Peyer's patch (tissue), 4 donors: Measurements from ENCODE around the gene TSPAN9. TPM values are rescaled to one million over a fixed set of nuclear protein-coding genes. Genes with fewer than 3 reads are reported as not detected.

ENCODE experiments used
- DNase-seq, 3 donors: peaks; one replicate each; pipeline ENCODE4 v3.0.0-alpha.2; 2017 to 2019
- H3K27ac ChIP-seq, 4 donors: fragments of 200-600 bp; sonication (generic); one replicate each; pipeline ENCODE4 v1.5.1; 2016 to 2019
- H3K27me3 ChIP-seq, 2 donors: fragments of 200-600 bp; sonication (generic); one replicate each; pipeline ENCODE4 v1.5.1; 2019
- H3K36me3 ChIP-seq, 3 donors: fragments of 200-600 bp; sonication (generic); one replicate each; pipeline ENCODE4 v1.5.1; 2016 to 2019
- H3K4me1 ChIP-seq, 4 donors: fragments of 200-600 bp; sonication (generic); one replicate each; pipeline ENCODE4 v1.5.1; 2016 to 2019
- H3K4me3 ChIP-seq, 4 donors: fragments of 200-600 bp; sonication (generic); 1 replicate in 3 of 4; 2 replicates in 1 of 4; pipeline ENCODE4 v1.5.1; 2016 to 2019; ENCODE audit warnings: mild to moderate bottlenecking in 1 of 4
- H3K9me3 ChIP-seq, 4 donors: fragments of 200-600 bp; sonication (generic); one replicate each; pipeline ENCODE4 v1.5.1; 2016 to 2019; ENCODE audit warnings: mild to moderate bottlenecking in 1 of 4
- POLR2A ChIP-seq, 2 donors: fragments of 450-650 bp; IDR thresholded peaks; one replicate each; pipeline ENCODE4 v1.5.1; 2017; ENCODE audit warnings: antibody characterized with exemption in 2 of 2, mild to moderate bottlenecking in 2 of 2, moderate library complexity in 2 of 2
- total RNA-seq, 4 donors: library from RNA; depleted of rRNA; stranded (reverse); fragments of >200 nt; gene quantifications; one replicate each; pipeline ENCODE4 v1.1.0, GENCODE V29; 2016
- TF ChIP-seq, protein P1 (sequence below), 6 experiments: fragments of 450-650 bp in 4 of 6; fragments of 200-600 bp in 2 of 6; sonication (generic) in 1 of 6; IDR thresholded peaks; one replicate each; pipeline ENCODE4 v1.5.1; 2017 to 2019; ENCODE audit warnings: antibody characterized with exemption in 6 of 6, mild to moderate bottlenecking in 3 of 6, moderate library complexity in 1 of 6

Gene TSPAN9
- total RNA-seq, 4 donors from 2014 or later = 7.5 to 23.9 (median 11.8) TPM

DNA sequence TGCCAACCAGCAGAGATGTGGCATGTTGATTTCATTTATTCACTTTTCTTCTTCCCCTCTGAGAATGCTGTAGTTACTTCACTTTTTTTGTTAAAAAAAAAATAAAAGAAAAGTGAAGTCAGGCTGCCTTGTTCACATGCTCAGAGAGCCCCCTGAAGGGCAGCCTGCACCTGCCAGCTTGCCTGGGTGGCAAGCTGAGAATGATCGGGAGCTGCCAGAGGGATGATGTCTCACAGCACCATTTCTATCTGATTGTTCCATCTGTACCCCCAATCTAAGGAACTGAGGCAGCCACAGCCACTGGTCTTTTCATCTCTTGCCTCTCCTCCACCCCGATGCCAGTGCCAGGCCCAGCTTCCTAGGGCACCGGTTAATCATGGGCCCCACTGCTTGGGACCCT, 118.2 kb downstream of the TSPAN9 start:
- no peaks in the 10 kb centered on the region for H3K27me3 ChIP-seq
- TF ChIP-seq POLR2A (IDR thresholded peaks at IDR 0.05) = no peak
- TF ChIP-seq, protein P1, sequence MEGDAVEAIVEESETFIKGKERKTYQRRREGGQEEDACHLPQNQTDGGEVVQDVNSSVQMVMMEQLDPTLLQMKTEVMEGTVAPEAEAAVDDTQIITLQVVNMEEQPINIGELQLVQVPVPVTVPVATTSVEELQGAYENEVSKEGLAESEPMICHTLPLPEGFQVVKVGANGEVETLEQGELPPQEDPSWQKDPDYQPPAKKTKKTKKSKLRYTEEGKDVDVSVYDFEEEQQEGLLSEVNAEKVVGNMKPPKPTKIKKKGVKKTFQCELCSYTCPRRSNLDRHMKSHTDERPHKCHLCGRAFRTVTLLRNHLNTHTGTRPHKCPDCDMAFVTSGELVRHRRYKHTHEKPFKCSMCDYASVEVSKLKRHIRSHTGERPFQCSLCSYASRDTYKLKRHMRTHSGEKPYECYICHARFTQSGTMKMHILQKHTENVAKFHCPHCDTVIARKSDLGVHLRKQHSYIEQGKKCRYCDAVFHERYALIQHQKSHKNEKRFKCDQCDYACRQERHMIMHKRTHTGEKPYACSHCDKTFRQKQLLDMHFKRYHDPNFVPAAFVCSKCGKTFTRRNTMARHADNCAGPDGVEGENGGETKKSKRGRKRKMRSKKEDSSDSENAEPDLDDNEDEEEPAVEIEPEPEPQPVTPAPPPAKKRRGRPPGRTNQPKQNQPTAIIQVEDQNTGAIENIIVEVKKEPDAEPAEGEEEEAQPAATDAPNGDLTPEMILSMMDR (IDR thresholded peaks at IDR 0.05) = no peak
- no peak overlapping the region for H3K27ac ChIP-seq
- no peak overlapping the region for H3K4me3 ChIP-seq
- H3K36me3 ChIP-seq = no peaks in the 10 kb centered on the region
- DNase-seq = no peak
- H3K9me3 ChIP-seq = no peaks in the 10 kb centered on the region
- peaks cover 0 to 14% (median 3%) of the 10 kb centered on the region in 4 donors for H3K4me1 ChIP-seq

DNA sequence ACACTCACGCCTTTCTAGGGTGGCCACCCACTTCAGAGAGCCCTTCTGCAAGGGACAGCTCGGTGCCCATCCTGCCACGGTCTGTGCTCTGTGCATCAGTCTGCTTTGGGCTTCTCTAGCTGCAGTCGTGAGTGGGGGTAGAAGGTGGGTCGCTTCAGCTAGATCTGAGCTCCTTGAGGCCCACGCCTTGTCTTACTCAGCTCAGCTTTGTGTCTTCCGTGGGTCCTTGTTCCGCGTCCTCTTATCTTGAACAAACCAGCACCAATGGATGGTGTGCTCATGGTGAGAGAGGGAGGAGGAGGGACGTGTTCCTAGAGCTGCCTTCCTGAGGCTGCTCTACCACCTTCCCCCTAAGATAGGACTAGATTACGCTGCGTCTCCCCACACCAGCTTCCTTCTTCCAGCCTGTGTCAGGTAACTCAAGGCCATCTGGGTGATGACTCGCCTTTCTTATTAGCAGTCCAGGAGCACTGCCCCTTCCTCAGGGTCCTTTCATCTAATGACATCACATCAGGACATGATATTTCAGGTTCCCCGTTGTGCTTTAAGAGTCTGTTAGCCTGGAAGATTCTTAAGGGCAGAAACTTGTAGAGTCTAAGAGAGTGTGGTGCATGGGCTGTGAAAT, 118.8 kb downstream of the TSPAN9 start:
- Histone ChIP-seq H3K4me3 (no peak overlapping the region), H3K36me3 (no peaks in the 10 kb centered on the region), H3K4me1 (peaks cover 0 to 21% (median 6%) of the 10 kb centered on the region in 4 donors), H3K27me3 (no peaks in the 10 kb centered on the region), H3K9me3 (no peaks in the 10 kb centered on the region), H3K27ac (no peak overlapping the region)
- TF ChIP-seq, protein P1 (IDR thresholded peaks at IDR 0.05) = no peak
- TF ChIP-seq POLR2A (IDR thresholded peaks at IDR 0.05) = no peak
- DNase-seq = no peak

DNA sequence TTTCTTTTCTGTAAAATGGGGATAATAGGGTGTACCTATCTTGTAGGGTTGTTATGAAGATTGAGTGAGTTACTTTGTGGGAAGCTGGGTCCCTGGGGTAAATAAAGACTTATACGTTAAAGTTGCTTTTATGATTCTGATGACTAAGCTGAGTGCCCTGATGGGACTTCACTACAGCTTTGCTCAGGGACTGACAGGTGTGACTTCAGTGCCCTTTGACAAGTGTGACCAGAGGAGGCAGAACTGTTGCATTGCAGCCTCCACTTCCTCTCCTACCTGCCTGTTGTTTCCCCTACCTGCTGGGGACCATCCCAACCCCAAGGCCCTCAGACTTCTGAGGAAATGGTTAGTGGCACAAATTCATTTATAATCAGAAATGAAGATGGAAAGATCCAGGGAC, 119.3 kb downstream of the TSPAN9 start:
- no peak for DNase-seq
- no peak overlapping the region for H3K27ac ChIP-seq
- H3K36me3 ChIP-seq = no peaks in the 10 kb centered on the region
- TF ChIP-seq, protein P1 (IDR thresholded peaks at IDR 0.05) = no peak
- TF ChIP-seq POLR2A (IDR thresholded peaks at IDR 0.05) = no peak
- H3K4me3 ChIP-seq = no peak overlapping the region
- H3K9me3 ChIP-seq = no peaks in the 10 kb centered on the region
- H3K27me3 ChIP-seq = no peaks in the 10 kb centered on the region
- H3K4me1 ChIP-seq = peaks cover 0 to 26% (median 6%) of the 10 kb centered on the region in 4 donors

DNA sequence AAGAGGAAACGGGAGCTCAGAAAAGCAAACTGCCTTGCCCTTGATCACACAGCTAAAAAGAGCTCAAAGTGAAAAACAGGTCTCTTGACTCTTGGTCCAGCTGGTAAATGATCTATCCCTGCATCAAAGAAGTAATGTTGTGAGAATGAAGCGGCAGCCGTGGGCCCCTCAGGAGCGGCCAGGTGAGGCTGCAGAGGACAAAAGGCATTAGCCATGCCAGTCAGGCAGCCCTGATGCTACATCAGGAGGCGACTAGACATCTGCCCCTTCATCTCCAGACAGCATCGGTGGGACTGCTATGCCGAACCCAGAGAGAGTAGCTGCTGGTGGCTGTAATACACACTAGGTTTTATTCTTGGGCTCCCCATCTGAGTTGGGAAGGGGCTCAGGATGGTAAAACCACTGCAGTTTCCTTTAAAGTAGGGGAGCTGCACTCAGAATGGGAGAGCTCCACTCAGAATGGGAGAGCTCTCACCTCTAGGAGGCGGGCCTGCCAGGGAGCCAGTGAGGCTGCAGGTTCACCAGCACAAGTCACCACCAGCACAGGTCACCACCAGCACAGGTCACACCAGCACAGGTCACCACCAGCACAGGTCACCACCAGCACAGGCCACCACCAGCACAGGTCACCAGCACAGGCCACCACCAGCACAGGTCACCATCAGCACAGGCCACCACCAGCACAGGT, 120.1 kb downstream of the TSPAN9 start:
- H3K4me3 ChIP-seq = no peak overlapping the region
- H3K27ac ChIP-seq = no peak overlapping the region
- H3K4me1 ChIP-seq = peaks cover 0 to 28% (median 6%) of the 10 kb centered on the region in 4 donors
- DNase-seq = no peak
- no peaks in the 10 kb centered on the region for H3K36me3 ChIP-seq
- no peaks in the 10 kb centered on the region for H3K27me3 ChIP-seq
- H3K9me3 ChIP-seq = no peaks in the 10 kb centered on the region
- TF ChIP-seq, protein P1 (IDR thresholded peaks at IDR 0.05) = no peak
- no peak for TF ChIP-seq POLR2A (IDR thresholded peaks at IDR 0.05)

DNA sequence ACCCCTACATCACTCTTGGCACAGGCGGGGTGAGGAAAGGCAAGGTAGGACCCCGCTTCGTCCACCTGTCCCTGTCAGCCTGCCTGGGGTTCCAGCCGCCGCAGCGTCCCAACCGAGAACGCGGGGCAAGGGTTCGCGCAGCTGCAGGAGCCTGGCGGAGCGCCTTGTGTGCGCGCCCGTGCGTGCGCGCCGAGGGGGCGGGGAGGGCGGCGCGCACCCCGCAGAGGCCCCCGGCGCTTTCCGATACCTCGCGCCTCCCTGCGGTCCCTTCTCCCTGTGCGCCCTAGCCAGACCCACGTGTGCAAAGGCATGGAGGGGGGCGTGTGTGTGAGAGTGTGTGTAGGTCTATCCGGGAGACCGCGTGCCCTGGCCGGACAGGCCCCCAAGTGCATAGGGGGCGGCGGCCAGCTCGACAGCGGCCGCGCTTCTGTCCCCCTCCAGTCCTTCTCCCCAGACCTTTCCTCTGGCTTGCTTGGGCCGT, 122.4 kb downstream of the TSPAN9 start:
- H3K36me3 ChIP-seq = no peaks in the 10 kb centered on the region
- H3K4me3 ChIP-seq = peak overlapping the region in 3 of 4 donors; percentile 26 to 55 (median 33)
- no peak for DNase-seq
- H3K4me1 ChIP-seq = peaks cover 0 to 28% (median 6%) of the 10 kb centered on the region in 4 donors
- no peaks in the 10 kb centered on the region for H3K9me3 ChIP-seq
- TF ChIP-seq, protein P1 (IDR thresholded peaks at IDR 0.05) = no peak
- no peak for TF ChIP-seq POLR2A (IDR thresholded peaks at IDR 0.05)
- no peak overlapping the region for H3K27ac ChIP-seq
- no peaks in the 10 kb centered on the region for H3K27me3 ChIP-seq
